ENCODE measurements around the gene DCTN1.
A peak's percentile ranks its signal among the peaks of the same experiment; 100 is the strongest.
"Not testable (repeated sequence)": the region's sequence is repeated elsewhere in the genome, so short reads cannot be mapped to it uniquely, and the experiment has no call there.

The DCTN1 gene

GRCh38 chr2:74379851-74380789 lies at the start of gene DCTN1:
DCTN1 (minus strand) TSS chr2:74380311; CDS start chr2:74380037, 274 bp downstream.
- no peak for DNase-seq

DNA sequence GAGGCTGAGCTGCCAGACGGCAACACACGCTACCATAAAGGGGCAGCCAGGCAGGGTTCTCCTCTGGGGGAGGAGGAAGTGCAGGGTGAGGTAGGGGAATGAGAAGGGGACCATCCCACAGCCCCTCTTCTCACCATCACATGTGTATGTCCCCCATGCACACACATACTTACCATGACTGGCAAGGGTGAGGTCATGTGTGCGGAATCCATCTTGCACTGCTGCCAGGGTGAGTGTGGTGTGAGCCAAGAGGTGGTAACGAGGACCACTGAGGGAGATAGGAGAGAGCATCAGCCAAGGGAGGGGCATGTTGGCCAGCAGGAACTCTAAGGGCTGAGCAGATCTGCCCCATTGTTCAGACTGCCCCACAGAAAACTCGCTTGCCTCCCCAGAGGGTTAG lies 48.6 kb upstream of the DCTN1 start:
- DNase-seq: no peak

DNA sequence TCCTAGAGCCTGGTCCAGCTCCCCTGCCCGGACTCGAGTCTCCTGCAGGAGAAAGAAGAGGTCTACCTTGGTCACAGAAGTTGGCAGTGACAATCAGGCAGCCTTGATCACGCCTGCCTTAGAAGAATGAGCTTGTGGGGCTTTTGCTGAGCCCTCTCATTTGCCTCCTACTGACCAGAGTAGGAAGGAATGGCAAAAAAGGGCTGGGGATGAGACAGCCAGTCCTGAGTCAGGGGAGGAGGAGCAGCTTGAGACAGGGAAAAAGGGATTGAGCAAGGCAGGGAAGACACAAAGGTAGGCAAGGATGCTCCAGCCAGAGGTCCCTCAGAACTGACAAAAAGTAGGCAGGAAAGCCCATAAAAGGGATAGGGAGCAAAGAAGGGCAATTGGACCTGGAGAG lies 47.4 kb upstream of the DCTN1 start:
- DNase-seq: no peak

- DNase-seq: no peak
These were observed 46.2 kb upstream of the DCTN1 start for GRCh38 chr2:74426181-74426758.

DNA sequence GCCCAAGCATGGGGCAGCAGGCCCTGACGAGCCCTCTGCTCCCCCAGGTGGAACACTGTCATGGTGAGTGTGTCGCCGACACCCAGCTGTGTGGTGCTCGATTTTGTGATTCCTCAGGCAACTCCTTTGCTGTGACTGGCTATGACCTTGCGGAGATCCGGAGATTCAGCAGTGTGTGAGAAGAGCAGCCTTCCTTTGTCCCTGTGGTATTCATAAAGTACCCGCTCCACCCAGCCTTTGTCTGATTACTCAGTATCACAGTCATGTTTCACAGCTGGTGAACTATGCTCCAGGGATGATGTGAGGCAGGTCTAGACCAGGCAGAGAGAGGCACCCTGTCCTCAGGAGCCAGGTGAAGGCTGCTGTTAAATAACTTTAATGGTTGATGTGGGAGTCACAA lies 45.4 kb upstream of the DCTN1 start:
- DNase-seq: no peak

DNA sequence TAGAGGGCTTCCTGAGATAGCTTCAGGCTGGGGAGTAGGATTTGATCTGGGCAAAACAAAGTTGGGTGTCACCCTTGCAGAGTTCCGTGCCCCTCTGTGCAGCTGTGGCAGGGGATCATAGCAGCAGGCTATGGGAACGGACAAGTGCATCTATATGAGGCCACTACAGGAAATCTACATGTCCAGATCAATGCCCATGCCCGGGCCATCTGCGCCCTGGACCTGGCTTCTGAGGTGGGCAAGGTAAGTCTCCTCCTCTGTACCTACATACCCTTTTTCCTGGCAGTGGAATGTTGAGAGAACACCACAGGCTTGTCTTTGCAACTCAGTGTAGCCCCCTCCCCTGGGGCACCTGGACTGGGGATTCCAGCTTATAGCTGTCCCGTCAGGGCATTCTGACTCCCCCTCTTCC lies 44.9 kb upstream of the DCTN1 start:
- no peak for DNase-seq

DNA sequence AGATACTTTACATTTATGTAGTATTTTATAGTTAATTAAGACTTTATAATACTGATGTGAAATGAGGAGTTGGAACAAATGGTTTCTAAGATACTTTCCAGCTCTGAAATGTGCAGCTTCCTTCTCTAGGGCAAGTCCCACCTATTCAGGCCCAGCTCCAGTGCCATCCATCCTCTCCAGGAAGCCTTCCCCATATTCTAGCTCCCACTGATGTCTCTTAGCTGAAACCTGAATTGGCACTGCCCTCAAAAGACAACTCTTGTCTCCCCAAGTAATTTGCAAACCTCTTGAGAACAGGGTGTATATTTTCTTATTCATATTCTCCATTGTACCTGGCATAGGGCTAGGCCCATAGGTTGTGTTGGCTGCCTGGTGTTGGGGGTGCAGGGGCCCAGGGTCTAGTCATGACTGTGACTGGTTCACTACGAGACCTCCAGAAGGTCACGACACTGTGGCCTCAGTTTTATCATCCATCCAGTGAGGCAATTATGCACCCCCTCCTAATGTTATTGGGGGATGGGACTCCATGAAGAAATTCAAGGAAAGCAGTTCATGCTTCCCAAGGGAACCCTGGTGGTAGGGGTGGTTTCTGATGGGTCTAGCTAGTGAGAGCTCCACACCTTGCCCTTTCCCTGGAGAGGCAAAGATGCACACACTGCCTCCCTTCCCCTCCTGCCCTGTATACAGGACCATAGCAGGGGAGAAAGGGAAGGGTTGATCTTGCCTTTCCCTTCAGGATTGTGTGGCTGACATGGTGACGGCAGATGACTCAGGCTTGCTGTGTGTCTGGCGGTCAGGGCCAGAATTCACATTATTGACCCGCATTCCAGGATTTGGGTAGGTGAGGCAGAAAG lies 44.3 kb upstream of the DCTN1 start:
- no peak for DNase-seq

DNA sequence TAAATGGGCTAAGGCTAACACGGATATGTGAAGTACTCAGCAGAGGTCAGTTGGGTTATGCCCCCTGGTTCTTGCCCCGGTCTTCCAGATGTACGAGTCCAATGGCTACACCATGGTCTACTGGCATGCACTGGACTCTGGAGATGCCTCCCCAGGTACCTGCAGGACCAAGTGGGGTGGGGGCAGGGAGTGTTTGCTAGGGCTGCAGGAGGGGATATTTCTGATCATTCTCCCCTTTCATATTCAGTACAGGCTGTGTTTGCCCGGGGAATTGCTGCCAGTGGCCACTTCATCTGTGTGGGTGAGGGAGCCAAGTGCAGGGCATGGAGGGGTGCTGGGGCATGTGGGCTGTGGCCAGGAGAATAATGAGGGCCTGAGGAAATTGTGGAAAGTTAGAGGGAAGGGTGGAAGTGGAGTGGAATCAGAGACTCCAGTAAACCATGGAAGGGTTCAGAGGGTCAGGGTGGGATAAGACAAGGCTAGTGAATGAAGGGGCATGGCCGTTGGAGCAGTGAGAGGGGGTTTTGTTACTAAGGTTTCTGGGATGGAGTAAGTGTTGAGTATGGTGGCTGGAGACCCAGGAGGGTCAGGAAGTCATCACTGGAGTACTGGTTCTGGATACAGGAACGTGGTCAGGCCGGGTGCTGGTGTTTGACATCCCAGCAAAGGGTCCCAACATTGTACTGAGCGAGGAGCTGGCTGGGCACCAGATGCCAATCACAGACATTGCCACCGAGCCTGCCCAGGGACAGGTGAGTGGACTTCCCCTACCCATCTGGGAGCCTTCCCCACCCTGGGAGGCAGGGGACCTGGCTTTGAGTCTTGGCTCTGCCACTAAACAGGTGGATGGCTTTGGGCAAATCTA lies 43.4 kb upstream of the DCTN1 start:
- DNase-seq: no peak

- peak; percentile 93 to 94 for DNase-seq
These were observed 41.2 kb upstream of the DCTN1 start, which contains the start of the genes C2orf81 and WDR54 for GRCh38 chr2:74421221-74421870. C2orf81 (minus strand) TSS chr2:74421619; CDS start chr2:74421560, 59 bp downstream. WDR54 (plus strand) TSS chr2:74421730; CDS start chr2:74422154, 424 bp downstream.

DNA sequence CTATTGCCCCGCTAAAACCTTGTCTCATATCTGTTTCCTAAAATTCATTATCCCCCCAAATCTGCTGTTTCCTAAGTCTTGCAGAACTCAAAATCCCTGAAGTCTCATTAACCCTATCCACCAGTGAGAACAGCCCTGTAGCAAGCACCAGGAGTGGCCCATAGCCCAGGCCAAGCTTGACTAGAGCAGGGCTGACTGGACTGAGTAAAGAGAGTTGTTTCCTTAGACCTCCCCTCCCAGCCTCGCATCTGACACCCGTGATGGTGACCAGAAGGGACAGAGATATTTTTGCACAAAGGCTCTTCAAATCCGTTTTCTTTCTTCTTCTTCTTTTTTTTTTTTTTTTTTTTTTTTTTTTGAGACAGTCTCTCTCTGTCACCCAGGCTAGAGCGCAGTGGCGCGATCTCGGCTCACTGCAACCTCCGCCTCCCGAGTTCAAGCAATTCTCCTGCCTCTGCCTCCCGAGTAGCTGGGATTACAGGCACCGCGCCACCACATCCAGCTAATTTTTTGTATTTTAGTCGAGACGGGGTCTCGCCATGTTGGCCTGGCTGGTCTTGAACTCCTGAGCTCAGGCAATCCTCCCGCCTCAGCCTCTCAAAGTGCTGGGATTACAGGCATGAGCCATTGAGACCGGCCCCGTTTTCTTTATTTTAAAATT lies 40.5 kb upstream of the DCTN1 start:
- DNase-seq: not testable (repeated sequence)

GRCh38 chr2:74420006-74420405 lies 39.9 kb upstream of the DCTN1 start:
- no peak for DNase-seq

DNA sequence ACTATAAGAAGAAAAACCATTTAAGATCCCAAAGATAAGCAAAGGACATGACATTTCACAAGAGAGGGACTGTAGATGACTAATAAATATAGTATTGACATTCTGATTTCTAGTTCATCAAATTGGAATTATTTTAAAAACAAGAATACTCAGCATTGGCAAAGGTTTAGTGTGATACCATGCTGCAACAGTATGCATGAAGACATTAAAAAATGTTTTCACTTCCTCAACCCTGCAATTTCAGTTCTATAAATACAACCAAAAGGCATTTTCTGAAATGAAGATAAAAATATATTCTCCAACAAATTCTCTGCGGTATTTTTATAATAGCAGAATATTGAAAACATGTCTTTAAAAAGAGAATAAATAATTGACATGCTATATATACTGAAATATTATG lies 39.2 kb upstream of the DCTN1 start:
- no peak for DNase-seq

GRCh38 chr2:74418312-74418711 lies 38.2 kb upstream of the DCTN1 start:
- DNase-seq: no peak

DNA sequence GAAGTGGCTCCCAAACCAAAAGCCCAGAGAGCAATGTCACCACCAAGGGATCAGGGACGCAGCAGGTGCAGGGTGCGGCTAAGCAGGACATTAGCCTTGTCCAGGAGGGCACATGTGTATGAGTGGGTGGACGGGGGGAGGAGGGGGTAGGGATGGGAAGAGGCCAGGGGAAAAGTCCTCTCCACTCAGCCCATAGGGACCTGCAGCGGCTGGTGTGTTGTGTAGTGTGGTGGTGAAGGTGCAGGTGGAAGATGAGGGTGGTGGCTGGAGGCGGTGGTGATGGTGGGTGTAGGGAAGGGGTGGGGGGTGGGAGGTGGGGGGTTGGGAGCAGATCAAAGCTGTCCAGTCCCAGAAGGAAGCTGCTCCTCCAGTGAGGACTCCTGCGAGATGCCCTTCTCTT lies 37.7 kb upstream of the DCTN1 start:
- DNase-seq: no peak

DNA sequence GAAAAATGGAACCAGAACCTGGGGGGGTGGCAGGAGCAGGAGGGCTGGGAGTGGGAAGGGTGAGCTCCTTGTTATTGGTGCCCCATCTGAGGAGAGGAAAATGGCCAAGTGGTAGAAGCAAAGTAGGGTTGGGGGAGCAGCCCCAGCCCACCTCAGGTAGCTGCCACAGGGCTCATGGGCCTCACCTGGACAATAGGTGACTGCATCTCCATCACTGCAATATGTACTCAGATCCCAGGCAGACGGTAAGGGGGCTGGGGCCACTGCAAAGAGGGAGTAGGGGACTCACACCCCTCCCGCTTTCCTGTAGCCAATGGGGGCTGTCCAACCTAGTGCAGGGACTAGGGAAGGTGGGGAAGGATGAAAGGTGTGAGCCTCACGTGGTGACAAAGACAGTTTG lies 37.1 kb upstream of the DCTN1 start:
- no peak for DNase-seq

DNA sequence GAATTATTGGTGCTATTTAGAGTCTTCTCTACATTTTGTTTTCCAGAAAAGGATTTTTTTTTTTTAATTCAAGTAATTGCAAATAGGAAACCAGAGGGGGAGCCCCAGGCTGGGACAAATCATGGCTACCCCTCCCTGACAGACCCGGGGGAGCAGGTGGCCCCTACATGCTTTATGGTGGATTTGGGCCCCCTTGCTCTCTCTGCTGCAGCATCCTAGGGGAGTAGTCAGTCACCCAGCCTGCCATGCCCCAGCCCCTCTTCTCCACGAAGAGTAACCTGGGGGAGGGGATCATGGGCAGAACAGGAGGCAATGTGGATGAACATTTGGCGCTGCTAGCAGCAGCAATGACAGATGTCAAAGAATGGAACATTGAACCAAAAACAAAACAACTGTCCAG lies 36.7 kb upstream of the DCTN1 start:
- DNase-seq: no peak

GRCh38 chr2:74415762-74416395 lies 35.8 kb upstream of the DCTN1 start:
- DNase-seq: no peak

GRCh38 chr2:74414881-74415761 lies 35.0 kb upstream of the DCTN1 start:
- DNase-seq: peak in 1 of 2 donors; percentile 21

DNA sequence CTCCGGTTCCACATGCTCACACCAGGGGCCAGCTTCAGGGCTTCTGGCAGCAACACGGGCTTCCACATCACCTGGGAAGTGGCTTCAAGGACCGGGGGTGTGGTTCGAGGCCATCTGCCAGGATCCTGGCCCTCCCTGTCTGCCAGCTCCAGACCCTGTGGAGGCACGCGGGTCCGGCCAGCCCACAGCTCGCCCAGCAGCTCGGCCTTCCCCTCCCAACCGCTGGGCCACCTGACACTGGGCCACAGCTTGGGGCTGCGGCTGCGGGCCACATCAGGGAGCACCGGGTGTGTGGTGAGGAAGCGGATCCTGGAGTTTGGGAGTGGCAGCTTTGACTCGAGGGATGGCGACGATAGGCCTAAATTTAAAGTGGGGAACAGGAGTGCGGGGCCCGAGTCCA lies 34.3 kb upstream of the DCTN1 start:
- no peak for DNase-seq

All from stimulated activated CD4-positive, alpha-beta T cell treated with anti-CD3 and anti-CD28 coated beads, Interleukin-2, amount 100 ng/mL, for 48 hours (primary cell).